Endodermal cell (in vitro differentiated cells): ENCODE data around the gene HRH1. TPM values are rescaled to one million over a fixed set of nuclear protein-coding genes. Genes with fewer than 3 reads are reported as not detected.

Experiments
- DNase-seq: peaks from one replicate; pipeline ENCODE4 v3.0.0-alpha.2; 2017
- H3K27ac ChIP-seq: 2 replicates; pipeline ENCODE4 v1.5.1; 2013; ENCODE audit warnings: mild to moderate bottlenecking, low read depth, low read length, moderate library complexity
- H3K27me3 ChIP-seq: 2 replicates; pipeline ENCODE4 v1.6.1; 2013; ENCODE audit warnings: mild to moderate bottlenecking, low read length, moderate library complexity; ENCODE audit not compliant: insufficient read depth, control insufficient read depth, poor library complexity, severe bottlenecking
- H3K36me3 ChIP-seq: 2 replicates; pipeline ENCODE4 v1.7.0; 2013; ENCODE audit warnings: mild to moderate bottlenecking, low read length, moderate library complexity; ENCODE audit not compliant: control insufficient read depth, insufficient read depth
- H3K4me1 ChIP-seq: one replicate; pipeline ENCODE4 v1.7.0; 2013; ENCODE audit warnings: low read length; ENCODE audit not compliant: control insufficient read depth, insufficient read depth
- H3K4me3 ChIP-seq: 2 replicates; pipeline ENCODE4 v1.5.1; 2013; ENCODE audit warnings: mild to moderate bottlenecking, low read length, moderate library complexity
- H3K9ac ChIP-seq: 2 replicates; pipeline ENCODE4 v1.6.1; 2013; ENCODE audit warnings: mild to moderate bottlenecking, low read length, moderate library complexity; ENCODE audit not compliant: poor library complexity, severe bottlenecking; ENCODE audit errors: extremely low read depth
- H3K9me3 ChIP-seq: 2 replicates; pipeline ENCODE4 v1.6.1; 2013; ENCODE audit warnings: mild to moderate bottlenecking, low read length, moderate library complexity; ENCODE audit not compliant: control insufficient read depth
- H3K27ac Mint-ChIP-seq: 2 replicates; pipeline ENCODE4 v1.8.0; 2020; ENCODE audit warnings: mixed read lengths
- H3K27me3 Mint-ChIP-seq: 2 replicates; pipeline ENCODE4 v1.8.0; 2021; ENCODE audit warnings: mild to moderate bottlenecking, mixed read lengths; ENCODE audit not compliant: insufficient read depth
- H3K36me3 Mint-ChIP-seq: 2 replicates; pipeline ENCODE4 v1.8.0; 2020; ENCODE audit warnings: low read depth, mixed read lengths
- H3K4me1 Mint-ChIP-seq: 2 replicates; pipeline ENCODE4 v1.8.0; 2020; ENCODE audit warnings: mixed read lengths
- H3K4me3 Mint-ChIP-seq: 2 replicates; pipeline ENCODE4 v1.8.0; 2020; ENCODE audit warnings: mild to moderate bottlenecking, moderate library complexity, mixed read lengths
- H3K9me3 Mint-ChIP-seq: 2 replicates; pipeline ENCODE4 v1.8.0; 2020; ENCODE audit warnings: mild to moderate bottlenecking, mixed read lengths
- CTCF ChIP-seq: fragments of 200-600 bp; sonication (generic); conservative IDR thresholded peaks from 2 replicates; pipeline ENCODE4 v1.5.0; 2021; ENCODE audit warnings: antibody characterized with exemption, mild to moderate bottlenecking
- WGBS, 2 experiments: methylation state at CpG; one replicate each; pipeline versions ENCODE4 v1.1.5 to v1.1.7; 2013; ENCODE audit warnings: missing lambda C conversion rate in 2 of 2, mixed read lengths in 1 of 2; ENCODE audit not compliant: insufficient coverage in 1 of 2, insufficient read length in 1 of 2; 5-methylcytosine and 5-hydroxymethylcytosine counted together
- total RNA-seq, 2 donors: library from RNA; stranded (reverse); fragmentation: NEBNext Ultra II Directional in 1 of 2; extraction: Animal tissue kit (Norgen Biotek cat#: 25700) in 1 of 2; gene quantifications; 2 replicates in 1 of 2; 3 replicates in 1 of 2; pipeline ENCODE4 v1.2.1, GENCODE V29; 2021

Gene HRH1
- total RNA-seq, 2 donors from 2014 or later = 0.13 TPM; not detected in 1

- peaks cover 2% of the 10 kb centered on the region for H3K27me3 Mint-ChIP-seq
- WGBS, 2 experiments = 59 to 67% methylated on average over 5 to 8 of the region's 8 CpGs
- DNase-seq = no peak
- Histone ChIP-seq H3K27me3 (no peaks in the 10 kb centered on the region), H3K4me3 (no peak overlapping the region), H3K9me3 (no peaks in the 10 kb centered on the region), H3K27ac (no peak overlapping the region), H3K4me1 (no peaks in the 10 kb centered on the region), H3K9ac (no peak overlapping the region), H3K36me3 (no peaks in the 10 kb centered on the region)
- peaks cover 12% of the 10 kb centered on the region for H3K9me3 Mint-ChIP-seq
- no peak overlapping the region for H3K4me3 Mint-ChIP-seq
- no peaks in the 10 kb centered on the region for H3K36me3 Mint-ChIP-seq
- TF ChIP-seq CTCF = no peak
- no peak overlapping the region for H3K27ac Mint-ChIP-seq
- peaks cover 11% of the 10 kb centered on the region for H3K4me1 Mint-ChIP-seq
These were observed 43.8 kb downstream of the HRH1 start for GRCh38 chr3:11198070-11198469.

- no peak for DNase-seq
- no peaks in the 10 kb centered on the region for H3K9me3 ChIP-seq
- peaks cover 8% of the 10 kb centered on the region for H3K9me3 Mint-ChIP-seq
- no peak overlapping the region for H3K27ac Mint-ChIP-seq
- no peak overlapping the region for H3K9ac ChIP-seq
- H3K27ac ChIP-seq = no peak overlapping the region
- H3K36me3 ChIP-seq = no peaks in the 10 kb centered on the region
- 92 to 94% methylated on average over 3 of the region's 4 CpGs for WGBS, 2 experiments
- no peak for TF ChIP-seq CTCF
- H3K4me3 ChIP-seq = no peak overlapping the region
- H3K4me3 Mint-ChIP-seq = no peak overlapping the region
- H3K27me3 Mint-ChIP-seq = peaks cover 2% of the 10 kb centered on the region
- H3K4me1 Mint-ChIP-seq = peaks cover 11% of the 10 kb centered on the region
- no peaks in the 10 kb centered on the region for H3K36me3 Mint-ChIP-seq
- no peaks in the 10 kb centered on the region for H3K27me3 ChIP-seq
- H3K4me1 ChIP-seq = no peaks in the 10 kb centered on the region
These were observed 44.2 kb downstream of the HRH1 start for GRCh38 chr3:11198495-11198894.

- no peak overlapping the region for H3K4me3 ChIP-seq
- H3K27me3 ChIP-seq = no peaks in the 10 kb centered on the region
- H3K27me3 Mint-ChIP-seq = peaks cover 2% of the 10 kb centered on the region
- H3K4me1 ChIP-seq = no peaks in the 10 kb centered on the region
- DNase-seq = no peak
- TF ChIP-seq CTCF = no peak
- peaks cover 11% of the 10 kb centered on the region for H3K4me1 Mint-ChIP-seq
- no peak overlapping the region for H3K27ac Mint-ChIP-seq
- no peak overlapping the region for H3K27ac ChIP-seq
- H3K36me3 ChIP-seq = no peaks in the 10 kb centered on the region
- peaks cover 2% of the 10 kb centered on the region for H3K9me3 Mint-ChIP-seq
- 63 to 92% methylated on average over 1 to 4 of the region's 5 CpGs for WGBS, 2 experiments
- no peaks in the 10 kb centered on the region for H3K36me3 Mint-ChIP-seq
- no peak overlapping the region for H3K4me3 Mint-ChIP-seq
- H3K9ac ChIP-seq = no peak overlapping the region
- H3K9me3 ChIP-seq = no peaks in the 10 kb centered on the region
These were observed 45.9 kb downstream of the HRH1 start for GRCh38 chr3:11199902-11200845.
